Skeletal muscle tissue (tissue), 4 donors: ENCODE results near the gene EGFLAM. TPM values are rescaled to one million over a fixed set of nuclear protein-coding genes. Genes with fewer than 3 reads are reported as not detected.

ENCODE experiments used
- H3K27ac ChIP-seq: one replicate; pipeline ENCODE4 v1.7.0; 2013; ENCODE audit warnings: mild to moderate bottlenecking, low read depth, low read length, inconsistent platforms
- H3K27me3 ChIP-seq, 3 donors: one replicate each; pipeline ENCODE4 v1.7.0; 2013; ENCODE audit warnings: low read length in 3 of 3; ENCODE audit not compliant: control insufficient read depth in 3 of 3, insufficient read depth in 3 of 3
- H3K36me3 ChIP-seq, 3 donors: one replicate each; pipeline ENCODE4 v1.7.0; 2013; ENCODE audit warnings: low read length in 3 of 3; ENCODE audit not compliant: control insufficient read depth in 3 of 3, insufficient read depth in 3 of 3
- H3K4me1 ChIP-seq, 3 donors: one replicate each; pipeline ENCODE4 v1.7.0; 2013; ENCODE audit warnings: low read length in 3 of 3, mild to moderate bottlenecking in 3 of 3; ENCODE audit not compliant: control insufficient read depth in 3 of 3, insufficient read depth in 3 of 3
- H3K4me3 ChIP-seq, 3 donors: one replicate each; pipeline ENCODE4 v1.7.0; 2013; ENCODE audit warnings: low read length in 3 of 3
- H3K9ac ChIP-seq, 3 donors: one replicate each; pipeline ENCODE4 v1.7.0; 2013; ENCODE audit warnings: low read length in 3 of 3, mild to moderate bottlenecking in 3 of 3, moderate library complexity in 2 of 3, low read depth in 1 of 3
- H3K9me3 ChIP-seq, 3 donors: one replicate each; pipeline ENCODE4 v1.7.0; 2013; ENCODE audit warnings: low read length in 3 of 3; ENCODE audit not compliant: control insufficient read depth in 3 of 3
- total RNA-seq: library from RNA; depleted of rRNA; stranded (reverse); fragments of >200 nt; gene quantifications from one replicate; pipeline ENCODE4 v1.2.3, GENCODE V29; 2014
- donor health status: Osteomylitis.

The EGFLAM gene
- total RNA-seq, 1 donor from 2014 or later = 41.8 TPM

DNA sequence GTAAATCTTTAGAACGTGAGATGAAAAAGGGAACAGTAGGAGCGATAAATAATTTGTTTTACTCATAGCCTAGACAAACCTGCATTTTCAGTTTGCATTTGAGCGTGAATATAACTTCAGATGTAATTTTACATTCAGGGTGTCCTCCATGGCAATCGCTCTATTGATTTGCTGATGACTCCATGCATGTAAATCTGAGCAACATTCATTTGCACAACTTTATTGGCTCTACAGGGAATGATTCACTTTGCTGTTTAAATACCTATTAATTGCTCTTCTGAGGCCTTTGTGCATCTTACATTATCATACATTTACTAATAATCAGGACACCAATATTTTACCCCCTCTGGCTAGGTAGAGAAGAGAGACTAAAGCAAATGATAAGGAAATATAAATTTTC is 122.2 kb downstream of the EGFLAM start:
- Histone ChIP-seq H3K4me1 (peaks cover 0 to 4% (median 0%) of the 10 kb centered on the region in 3 donors), H3K36me3 (no peaks in the 10 kb centered on the region), H3K9ac (no peak overlapping the region), H3K27ac (no peak overlapping the region), H3K9me3 (no peaks in the 10 kb centered on the region), H3K4me3 (no peak overlapping the region), H3K27me3 (peaks cover 6 to 9% (median 9%) of the 10 kb centered on the region in 3 donors)

- H3K27me3 ChIP-seq = peaks cover 6 to 9% (median 9%) of the 10 kb centered on the region in 3 donors
- peaks cover 0 to 4% (median 0%) of the 10 kb centered on the region in 3 donors for H3K4me1 ChIP-seq
- H3K36me3 ChIP-seq = no peaks in the 10 kb centered on the region
- H3K9ac ChIP-seq = no peak overlapping the region
- no peak overlapping the region for H3K27ac ChIP-seq
- H3K9me3 ChIP-seq = no peaks in the 10 kb centered on the region
- no peak overlapping the region for H3K4me3 ChIP-seq
Measured at GRCh38 chr5:38381361-38381760, 123.0 kb downstream of the EGFLAM start.

GRCh38 chr5:38382898-38383297 is 124.5 kb downstream of the EGFLAM start:
- Histone ChIP-seq H3K36me3 (no peaks in the 10 kb centered on the region), H3K27me3 (peaks cover 6 to 9% (median 7%) of the 10 kb centered on the region in 3 donors), H3K9ac (no peak overlapping the region), H3K27ac (no peak overlapping the region), H3K4me1 (peaks cover 0 to 4% (median 0%) of the 10 kb centered on the region in 3 donors), H3K9me3 (no peaks in the 10 kb centered on the region), H3K4me3 (no peak overlapping the region)

DNA sequence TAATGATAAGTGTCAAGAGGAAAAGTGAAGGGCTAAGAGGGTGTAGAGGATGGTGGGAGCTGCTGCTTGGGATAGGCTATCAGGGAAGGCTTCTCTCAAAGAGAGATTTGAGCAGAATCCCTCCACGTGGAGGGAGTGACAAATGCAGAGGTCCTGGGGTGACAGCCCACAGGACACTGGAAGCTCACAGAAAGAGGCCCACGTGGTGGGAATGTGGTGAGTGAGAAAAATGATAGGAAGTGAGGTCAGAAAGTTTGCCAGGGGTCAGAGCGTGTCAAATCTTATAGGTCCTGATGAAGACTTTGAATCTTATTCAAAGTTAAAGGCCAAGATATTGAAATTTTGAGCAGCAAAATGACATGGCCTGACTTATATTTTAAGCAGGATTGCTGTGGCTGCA is 125.3 kb downstream of the EGFLAM start:
- Histone ChIP-seq H3K9ac (no peak overlapping the region), H3K27ac (no peak overlapping the region), H3K36me3 (no peaks in the 10 kb centered on the region), H3K4me1 (peaks cover 0 to 4% (median 0%) of the 10 kb centered on the region in 3 donors), H3K9me3 (no peaks in the 10 kb centered on the region), H3K27me3 (peaks cover 0 to 5% (median 4%) of the 10 kb centered on the region in 3 donors), H3K4me3 (no peak overlapping the region)

GRCh38 chr5:38384396-38384795 is 126.0 kb downstream of the EGFLAM start:
- Histone ChIP-seq H3K27me3 (peaks cover 0 to 1% (median 0%) of the 10 kb centered on the region in 3 donors), H3K4me1 (peaks cover 0 to under 1% (median 0%) of the 10 kb centered on the region in 3 donors), H3K27ac (no peak overlapping the region), H3K9me3 (no peaks in the 10 kb centered on the region), H3K4me3 (no peak overlapping the region), H3K36me3 (no peaks in the 10 kb centered on the region), H3K9ac (no peak overlapping the region)

- H3K27ac ChIP-seq = no peak overlapping the region
- H3K36me3 ChIP-seq = no peaks in the 10 kb centered on the region
- H3K27me3 ChIP-seq = no peaks in the 10 kb centered on the region
- H3K9ac ChIP-seq = no peak overlapping the region
- no peaks in the 10 kb centered on the region for H3K9me3 ChIP-seq
- no peaks in the 10 kb centered on the region for H3K4me1 ChIP-seq
- H3K4me3 ChIP-seq = no peak overlapping the region
Measured at GRCh38 chr5:38387161-38387560, 128.8 kb downstream of the EGFLAM start.

DNA sequence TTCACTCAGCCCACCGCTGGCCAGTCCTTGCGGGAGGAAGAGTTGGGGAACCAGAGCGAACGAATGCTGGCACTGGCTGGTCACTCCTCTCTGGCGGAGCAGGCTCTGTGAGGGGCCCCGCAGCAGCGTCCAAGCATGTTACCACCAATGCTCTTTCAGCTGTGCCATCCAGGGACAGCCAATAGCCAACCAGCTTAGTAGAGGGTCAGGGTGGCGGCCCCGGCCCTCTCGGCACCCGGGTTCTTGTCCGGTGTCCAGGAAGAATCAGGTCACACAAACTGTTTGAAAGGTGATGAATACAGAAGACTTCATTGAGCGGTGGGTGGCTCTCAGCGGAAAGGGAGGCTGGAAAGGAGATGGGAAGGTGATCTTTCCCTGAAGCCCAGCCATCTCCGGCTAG is 135.3 kb downstream of the EGFLAM start:
- Histone ChIP-seq H3K27me3 (no peaks in the 10 kb centered on the region), H3K9ac (no peak overlapping the region), H3K27ac (no peak overlapping the region), H3K9me3 (no peaks in the 10 kb centered on the region), H3K4me1 (no peaks in the 10 kb centered on the region), H3K36me3 (no peaks in the 10 kb centered on the region), H3K4me3 (no peak overlapping the region)

DNA sequence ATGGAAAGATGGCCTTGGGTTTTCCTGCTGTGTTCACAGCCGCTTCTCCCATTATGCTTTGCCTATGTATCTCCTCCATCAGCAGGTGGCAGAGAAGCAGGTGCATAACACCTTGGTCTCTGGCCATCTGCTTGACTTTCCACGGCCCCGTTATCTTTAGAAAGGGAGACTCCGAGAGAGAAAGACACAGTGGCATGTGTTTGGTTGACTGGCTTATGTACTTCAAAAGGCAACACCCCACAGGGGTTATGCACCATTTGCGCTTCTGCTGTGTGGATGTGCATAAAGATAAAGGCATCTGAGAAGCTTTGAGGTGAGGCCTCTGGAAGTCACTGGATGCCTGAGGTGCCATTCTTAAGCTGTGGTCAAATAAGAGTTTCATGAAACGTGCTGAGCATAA is 138.4 kb downstream of the EGFLAM start:
- Histone ChIP-seq H3K27ac (no peak overlapping the region), H3K4me1 (no peaks in the 10 kb centered on the region), H3K36me3 (no peaks in the 10 kb centered on the region), H3K4me3 (no peak overlapping the region), H3K27me3 (no peaks in the 10 kb centered on the region), H3K9me3 (no peaks in the 10 kb centered on the region), H3K9ac (no peak overlapping the region)

GRCh38 chr5:38400365-38400764 is 142.0 kb downstream of the EGFLAM start:
- Histone ChIP-seq H3K27ac (no peak overlapping the region), H3K36me3 (no peaks in the 10 kb centered on the region), H3K9me3 (no peaks in the 10 kb centered on the region), H3K4me3 (no peak overlapping the region), H3K27me3 (no peaks in the 10 kb centered on the region), H3K9ac (no peak overlapping the region), H3K4me1 (no peaks in the 10 kb centered on the region)

- H3K27ac ChIP-seq = no peak overlapping the region
- no peaks in the 10 kb centered on the region for H3K9me3 ChIP-seq
- H3K36me3 ChIP-seq = no peaks in the 10 kb centered on the region
- no peaks in the 10 kb centered on the region for H3K4me1 ChIP-seq
- H3K9ac ChIP-seq = no peak overlapping the region
- H3K27me3 ChIP-seq = no peaks in the 10 kb centered on the region
- H3K4me3 ChIP-seq = no peak overlapping the region
Measured at GRCh38 chr5:38401145-38401544, 142.8 kb downstream of the EGFLAM start.

DNA sequence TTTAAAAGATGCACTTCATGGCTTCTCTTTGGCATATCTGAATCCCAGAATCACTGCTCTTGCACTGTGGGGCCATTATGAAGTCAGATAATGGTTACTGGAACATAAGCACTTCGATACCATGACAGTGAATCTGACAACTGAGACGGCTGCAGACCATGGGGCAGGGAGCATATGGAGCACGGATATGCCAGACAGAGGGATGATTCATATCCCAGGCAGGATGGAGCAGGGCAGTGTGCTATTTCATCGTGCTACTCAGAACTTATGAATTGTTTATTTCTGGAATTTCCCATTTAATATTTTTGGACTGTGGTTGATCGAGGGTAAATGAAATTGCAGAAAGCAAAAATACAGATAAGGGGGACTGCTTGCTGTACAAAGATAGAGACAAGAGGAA is 145.0 kb downstream of the EGFLAM start:
- Histone ChIP-seq H3K4me1 (no peaks in the 10 kb centered on the region), H3K27ac (no peak overlapping the region), H3K36me3 (no peaks in the 10 kb centered on the region), H3K9ac (no peak overlapping the region), H3K9me3 (no peaks in the 10 kb centered on the region), H3K4me3 (no peak overlapping the region), H3K27me3 (no peaks in the 10 kb centered on the region)
